Chondrocyte (in vitro differentiated cells): ENCODE measurements around the gene FYN. TPM values are rescaled to one million over a fixed set of nuclear protein-coding genes. Genes with fewer than 3 reads are reported as not detected.
"Not testable (repeated sequence)": the region's sequence is repeated elsewhere in the genome, so short reads cannot be mapped to it uniquely, and the experiment has no call there.

Source experiments
- DNase-seq: peaks from one replicate; pipeline ENCODE4 v3.0.0; 2021; ENCODE audit warnings: mixed read lengths, low spot score
- H3K27ac Mint-ChIP-seq: one replicate; pipeline ENCODE4 v1.8.0; 2021; ENCODE audit warnings: mild to moderate bottlenecking, moderate library complexity, mixed read lengths; ENCODE audit not compliant: unreplicated experiment
- H3K27me3 Mint-ChIP-seq: 2 replicates; pipeline ENCODE4 v1.8.0; 2021; ENCODE audit warnings: low read depth, mixed read lengths
- H3K36me3 Mint-ChIP-seq: 2 replicates; pipeline ENCODE4 v1.8.0; 2021; ENCODE audit warnings: low read depth, mixed read lengths
- H3K4me1 Mint-ChIP-seq: 2 replicates; pipeline ENCODE4 v1.8.0; 2021; ENCODE audit warnings: low read depth, mild to moderate bottlenecking, mixed read lengths
- H3K4me3 Mint-ChIP-seq: one replicate; pipeline ENCODE4 v1.8.0; 2021; ENCODE audit warnings: mild to moderate bottlenecking, moderate library complexity, mixed read lengths; ENCODE audit not compliant: unreplicated experiment
- H3K9me3 Mint-ChIP-seq: 2 replicates; pipeline ENCODE4 v1.8.0; 2021; ENCODE audit warnings: low read depth, mixed read lengths
- CTCF ChIP-seq: fragments of 200-600 bp; sonication (generic); IDR thresholded peaks from 2 replicates; pipeline ENCODE4 v1.5.0; 2021; ENCODE audit warnings: antibody characterized with exemption, mild to moderate bottlenecking, moderate library complexity
- total RNA-seq: library from RNA; stranded (reverse); gene quantifications from 3 replicates; pipeline ENCODE4 v1.2.1, GENCODE V29; 2021

The FYN gene
- total RNA-seq, 1 donor from 2014 or later: 109 TPM

- H3K27ac Mint-ChIP-seq: no peak overlapping the region
- no peaks in the 10 kb centered on the region for H3K27me3 Mint-ChIP-seq
- TF ChIP-seq CTCF: no peak
- no peak for DNase-seq
- H3K4me3 Mint-ChIP-seq: no peak overlapping the region
- peaks cover 25% of the 10 kb centered on the region for H3K4me1 Mint-ChIP-seq
- no peaks in the 10 kb centered on the region for H3K36me3 Mint-ChIP-seq
- H3K9me3 Mint-ChIP-seq: no peaks in the 10 kb centered on the region
Observed at GRCh38 chr6:111789598-111789997, 83.7 kb downstream of the FYN start.

GRCh38 chr6:111788379-111789276 lies 84.6 kb downstream of the FYN start:
- TF ChIP-seq CTCF: no peak
- Mint-ChIP-seq H3K4me1 (peaks cover 33% of the 10 kb centered on the region), H3K4me3 (no peak overlapping the region), H3K36me3 (peaks cover under 1% of the 10 kb centered on the region), H3K27ac (no peak overlapping the region), H3K9me3 (no peaks in the 10 kb centered on the region), H3K27me3 (no peaks in the 10 kb centered on the region)
- no peak for DNase-seq

- not testable (repeated sequence) for H3K4me3 Mint-ChIP-seq, DNase-seq, H3K27me3 Mint-ChIP-seq, H3K9me3 Mint-ChIP-seq, H3K27ac Mint-ChIP-seq, H3K36me3 Mint-ChIP-seq
- peaks cover 28% of the 10 kb centered on the region for H3K4me1 Mint-ChIP-seq
Observed at GRCh38 chr6:111786151-111786550, 87.1 kb downstream of the FYN start.

GRCh38 chr6:111784433-111784832 lies 88.8 kb downstream of the FYN start:
- TF ChIP-seq CTCF: no peak
- peaks cover 34% of the 10 kb centered on the region for H3K4me1 Mint-ChIP-seq
- H3K4me3 Mint-ChIP-seq: no peak overlapping the region
- no peaks in the 10 kb centered on the region for H3K9me3 Mint-ChIP-seq
- H3K27ac Mint-ChIP-seq: no peak overlapping the region
- DNase-seq: no peak
- H3K27me3 Mint-ChIP-seq: no peaks in the 10 kb centered on the region
- H3K36me3 Mint-ChIP-seq: peaks cover 2% of the 10 kb centered on the region

GRCh38 chr6:111782887-111783466 lies 90.3 kb downstream of the FYN start:
- Mint-ChIP-seq H3K4me3 (no peak overlapping the region), H3K36me3 (peaks cover 2% of the 10 kb centered on the region), H3K9me3 (no peaks in the 10 kb centered on the region), H3K27ac (no peak overlapping the region), H3K4me1 (peaks cover 34% of the 10 kb centered on the region), H3K27me3 (no peaks in the 10 kb centered on the region)
- no peak for TF ChIP-seq CTCF
- no peak for DNase-seq
